HG02970 (cell line): ENCODE measurements around the gene SLC20A1.
A peak's percentile ranks its signal among the peaks of the same experiment; 100 is the strongest.
"Not testable (repeated sequence)": the region's sequence is repeated elsewhere in the genome, so short reads cannot be mapped to it uniquely, and the experiment has no call there.

Experiments used
- ATAC-seq: cut with Tn5 transposase; IDR thresholded peaks from one replicate; pipeline ENCODE4 v1.9.1; 2021; ENCODE audit warnings: mild to moderate bottlenecking, moderate library complexity, moderate number of reproducible peaks; ENCODE audit not compliant: unreplicated experiment, low FRiP score

The SLC20A1 gene

GRCh38 chr2:112645310-112646101 is at the start of gene SLC20A1:
Gene SLC20A1, plus strand, starts transcription at chr2:112645939. Its CDS starts 890 bp downstream, at chr2:112646829.
- peak; percentile 88 for ATAC-seq

GRCh38 chr2:112597537-112598322 is 48.0 kb upstream of the SLC20A1 start:
- ATAC-seq: no peak

GRCh38 chr2:112600634-112601033 is 45.1 kb upstream of the SLC20A1 start:
- ATAC-seq: no peak

GRCh38 chr2:112601754-112602153 is 44.0 kb upstream of the SLC20A1 start:
- no peak for ATAC-seq

- no peak for ATAC-seq
These were observed 42.8 kb upstream of the SLC20A1 start for GRCh38 chr2:112602917-112603316.

- ATAC-seq: no peak
These were observed 42.0 kb upstream of the SLC20A1 start for GRCh38 chr2:112603731-112604130.

GRCh38 chr2:112604952-112605351 is 40.8 kb upstream of the SLC20A1 start:
- no peak for ATAC-seq

GRCh38 chr2:112605926-112606325 is 39.8 kb upstream of the SLC20A1 start:
- ATAC-seq: no peak

- no peak for ATAC-seq
These were observed 39.2 kb upstream of the SLC20A1 start for GRCh38 chr2:112606547-112606946.

- ATAC-seq: no peak
These were observed 37.9 kb upstream of the SLC20A1 start for GRCh38 chr2:112607680-112608438.

GRCh38 chr2:112609320-112609719 is 36.4 kb upstream of the SLC20A1 start:
- not testable (repeated sequence) for ATAC-seq

GRCh38 chr2:112612283-112612682 is 33.5 kb upstream of the SLC20A1 start:
- not testable (repeated sequence) for ATAC-seq

GRCh38 chr2:112614201-112614840 is 31.4 kb upstream of the SLC20A1 start:
- no peak for ATAC-seq

GRCh38 chr2:112615051-112615450 is 30.7 kb upstream of the SLC20A1 start:
- ATAC-seq: no peak

GRCh38 chr2:112615798-112616197 is 29.9 kb upstream of the SLC20A1 start:
- not testable (repeated sequence) for ATAC-seq

- no peak for ATAC-seq
These were observed 27.4 kb upstream of the SLC20A1 start for GRCh38 chr2:112618383-112618782.

- ATAC-seq: no peak
These were observed 23.8 kb upstream of the SLC20A1 start for GRCh38 chr2:112621790-112622527.

- no peak for ATAC-seq
These were observed 23.2 kb upstream of the SLC20A1 start for GRCh38 chr2:112622528-112622849.

- no peak for ATAC-seq
These were observed 21.6 kb upstream of the SLC20A1 start for GRCh38 chr2:112623913-112624777.
